Epithelial cell of proximal tubule (primary cell): ENCODE measurements around the gene ADGRB2. TPM values are rescaled to one million over a fixed set of nuclear protein-coding genes. Genes with fewer than 3 reads are reported as not detected.

Experiments
- DNase-seq: peaks from one replicate; pipeline ENCODE4 v3.0.0-alpha.2; 2011; ENCODE audit warnings: low read depth
- H3K4me3 ChIP-seq: 2 replicates; pipeline ENCODE4 v1.5.1; 2011; ENCODE audit warnings: low read depth, mild to moderate bottlenecking, low read length
- CTCF ChIP-seq: conservative IDR thresholded peaks from 2 replicates; pipeline ENCODE4 v1.5.1; 2012; ENCODE audit warnings: low read depth, mild to moderate bottlenecking, low read length
- total RNA-seq: library from RNA; depleted of rRNA; stranded (reverse); fragments of >200 nt; gene quantifications from 2 replicates; pipeline ENCODE4 v1.2.3, GENCODE V29; 2015

ADGRB2 gene
- total RNA-seq, 1 donor from 2014 or later, result 1.2 TPM

GRCh38 chr1:31742462-31743212, 21.5 kb downstream of the ADGRB2 start:
- DNase-seq, result no peak
- TF ChIP-seq CTCF, result no peak
- no peak overlapping the region for H3K4me3 ChIP-seq

- no peak for TF ChIP-seq CTCF
- H3K4me3 ChIP-seq, result no peak overlapping the region
- DNase-seq, result no peak
Measured at GRCh38 chr1:31739346-31739745, 24.8 kb downstream of the ADGRB2 start.

GRCh38 chr1:31736675-31737074, 27.5 kb downstream of the ADGRB2 start:
- no peak for DNase-seq
- H3K4me3 ChIP-seq, result no peak overlapping the region
- TF ChIP-seq CTCF, result no peak

GRCh38 chr1:31735571-31735970, 28.6 kb downstream of the ADGRB2 start:
- no peak for DNase-seq
- H3K4me3 ChIP-seq, result no peak overlapping the region

GRCh38 chr1:31734582-31735107, 29.5 kb downstream of the ADGRB2 start:
- no peak overlapping the region for H3K4me3 ChIP-seq
- DNase-seq, result no peak
- TF ChIP-seq CTCF, result no peak

More at GRCh38 chr1:31735571-31735970, 28.6 kb downstream of the ADGRB2 start:
- no peak for TF ChIP-seq CTCF

GRCh38 chr1:31733389-31734219, 30.5 kb downstream of the ADGRB2 start:
- no peak for TF ChIP-seq CTCF
- H3K4me3 ChIP-seq, result no peak overlapping the region
- DNase-seq, result no peak
